Parathyroid adenoma (tissue), 2 donors: Measurements from ENCODE around the gene HS6ST2.

Source experiments
- H2AFZ ChIP-seq: fragments of 300-600 bp; sonication (generic); one replicate; pipeline ENCODE4 v1.7.0; 2017; ENCODE audit warnings: antibody characterized with exemption, mild to moderate bottlenecking
- H3K27ac ChIP-seq: fragments of 300-600 bp; sonication (generic); one replicate; pipeline ENCODE4 v1.7.0; 2017
- H3K27me3 ChIP-seq: fragments of 300-600 bp; sonication (generic); one replicate; pipeline ENCODE4 v1.7.0; 2017; ENCODE audit warnings: low read length; ENCODE audit not compliant: control insufficient read depth, insufficient read depth
- H3K36me3 ChIP-seq: fragments of 300-600 bp; sonication (generic); one replicate; pipeline ENCODE4 v1.7.0; 2017; ENCODE audit warnings: low read length; ENCODE audit not compliant: control insufficient read depth, insufficient read depth
- H3K4me1 ChIP-seq: fragments of 300-600 bp; sonication (generic); one replicate; pipeline ENCODE4 v1.7.0; 2017; ENCODE audit warnings: control low read depth
- H3K4me2 ChIP-seq: fragments of 300-600 bp; sonication (generic); one replicate; pipeline ENCODE4 v1.7.0; 2017; ENCODE audit warnings: low read length
- H3K4me3 ChIP-seq: fragments of 300-600 bp; sonication (generic); one replicate; pipeline ENCODE4 v1.7.0; 2017; ENCODE audit warnings: low read depth, low read length
- H3K79me2 ChIP-seq: fragments of 300-600 bp; sonication (generic); one replicate; pipeline ENCODE4 v1.7.0; 2017; ENCODE audit warnings: control low read depth
- H3K9ac ChIP-seq: fragments of 300-600 bp; sonication (generic); one replicate; pipeline ENCODE4 v1.7.0; 2017; ENCODE audit warnings: mild to moderate bottlenecking
- H3K9me3 ChIP-seq: fragments of 300-600 bp; sonication (generic); one replicate; pipeline ENCODE4 v1.7.0; 2017; ENCODE audit warnings: low read length; ENCODE audit not compliant: control insufficient read depth
- CTCF ChIP-seq: fragments of 300-600 bp; sonication (generic); IDR thresholded peaks from one replicate; pipeline ENCODE4 v1.7.0; 2017; ENCODE audit warnings: antibody characterized with exemption, mild to moderate bottlenecking
- donor health status: primary hyperparathyroidism.

Gene HS6ST2

DNA sequence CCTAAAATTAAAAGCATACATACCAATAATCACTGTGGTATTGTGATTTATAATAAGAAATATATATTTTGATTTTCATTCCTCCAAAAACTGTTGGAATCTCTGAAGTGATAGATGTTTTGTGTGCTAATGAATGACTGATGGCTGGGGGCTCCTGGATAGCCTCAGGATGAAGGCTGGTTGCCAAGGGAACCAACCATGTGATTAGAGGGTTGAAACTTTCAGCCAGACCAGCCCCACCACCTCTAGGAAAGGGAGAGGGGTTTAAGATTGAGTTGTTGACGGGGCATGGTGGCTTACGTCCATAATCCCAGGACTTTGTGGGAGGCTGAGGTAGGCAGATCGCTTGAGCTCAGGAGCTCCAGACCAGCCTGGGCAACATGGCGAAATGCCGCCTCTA lies 34.0 kb downstream of the HS6ST2 start:
- H3K4me1 ChIP-seq, result no peaks in the 10 kb centered on the region
- no peak overlapping the region for H3K4me2 ChIP-seq
- H3K9me3 ChIP-seq, result no peaks in the 10 kb centered on the region
- no peak overlapping the region for H3K4me3 ChIP-seq
- H3K27me3 ChIP-seq, result no peaks in the 10 kb centered on the region
- no peaks in the 10 kb centered on the region for H3K79me2 ChIP-seq
- H2AFZ ChIP-seq, result no peak overlapping the region
- no peak overlapping the region for H3K9ac ChIP-seq
- TF ChIP-seq CTCF, result no peak
- no peak overlapping the region for H3K27ac ChIP-seq
- no peaks in the 10 kb centered on the region for H3K36me3 ChIP-seq

GRCh38 chrX:132918523-132918922 lies 39.9 kb downstream of the HS6ST2 start:
- Histone ChIP-seq H3K27ac (no peak overlapping the region), H3K27me3 (no peaks in the 10 kb centered on the region)
- no peak for TF ChIP-seq CTCF

DNA sequence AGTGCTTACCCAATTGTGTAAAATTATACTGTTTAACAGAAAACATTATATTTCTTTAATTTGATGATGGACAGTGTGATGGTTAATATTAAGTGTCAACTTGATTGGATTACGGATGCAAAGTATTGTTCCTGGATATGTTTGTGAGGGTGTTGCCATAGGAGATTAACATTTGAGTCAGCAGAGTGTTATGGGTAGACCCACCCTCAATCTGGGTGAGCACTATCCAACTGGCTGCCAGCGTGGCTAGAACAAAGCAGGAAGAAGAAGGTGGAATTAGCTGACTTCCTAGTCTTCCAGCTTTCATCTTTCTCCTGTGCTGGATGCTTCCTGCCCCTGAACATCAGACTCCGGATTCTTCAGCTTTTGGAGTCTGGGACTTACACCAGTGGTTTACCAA lies 42.1 kb downstream of the HS6ST2 start:
- Histone ChIP-seq H2AFZ (no peak overlapping the region), H3K4me1 (no peaks in the 10 kb centered on the region), H3K79me2 (no peaks in the 10 kb centered on the region), H3K4me2 (no peak overlapping the region), H3K27ac (no peak overlapping the region), H3K9ac (no peak overlapping the region), H3K9me3 (no peaks in the 10 kb centered on the region), H3K36me3 (no peaks in the 10 kb centered on the region), H3K4me3 (no peak overlapping the region), H3K27me3 (no peaks in the 10 kb centered on the region)
- no peak for TF ChIP-seq CTCF

More at GRCh38 chrX:132918523-132918922, 39.9 kb downstream of the HS6ST2 start:
- Histone ChIP-seq H3K4me3 (no peak overlapping the region), H3K9me3 (no peaks in the 10 kb centered on the region), H3K79me2 (no peaks in the 10 kb centered on the region), H3K4me1 (no peaks in the 10 kb centered on the region), H3K4me2 (no peak overlapping the region), H3K9ac (no peak overlapping the region), H2AFZ (no peak overlapping the region), H3K36me3 (no peaks in the 10 kb centered on the region)

DNA sequence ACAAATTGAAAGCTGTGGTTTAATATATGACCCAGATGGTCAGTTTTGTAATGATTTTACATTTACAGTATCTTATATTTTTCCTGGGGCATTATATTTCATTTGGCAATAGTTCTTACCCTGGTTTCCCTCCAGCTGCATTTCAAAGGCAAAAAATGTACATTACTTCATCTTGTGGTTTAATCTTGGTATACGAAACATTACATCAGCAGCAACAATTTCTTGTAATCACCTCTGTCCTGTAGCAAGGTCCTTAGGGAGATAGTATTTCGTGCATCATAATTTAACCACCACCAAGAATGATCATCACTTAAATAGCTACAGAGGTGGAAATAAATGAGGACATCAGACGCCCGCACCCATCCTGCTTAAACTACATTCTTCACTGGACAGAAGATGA lies 48.8 kb downstream of the HS6ST2 start:
- Histone ChIP-seq H3K27ac (no peak overlapping the region), H3K4me1 (no peaks in the 10 kb centered on the region), H3K79me2 (no peaks in the 10 kb centered on the region), H3K4me3 (no peak overlapping the region), H3K9me3 (no peaks in the 10 kb centered on the region), H3K27me3 (no peaks in the 10 kb centered on the region), H3K9ac (no peak overlapping the region), H3K36me3 (no peaks in the 10 kb centered on the region), H3K4me2 (no peak overlapping the region), H2AFZ (no peak overlapping the region)
- no peak for TF ChIP-seq CTCF

DNA sequence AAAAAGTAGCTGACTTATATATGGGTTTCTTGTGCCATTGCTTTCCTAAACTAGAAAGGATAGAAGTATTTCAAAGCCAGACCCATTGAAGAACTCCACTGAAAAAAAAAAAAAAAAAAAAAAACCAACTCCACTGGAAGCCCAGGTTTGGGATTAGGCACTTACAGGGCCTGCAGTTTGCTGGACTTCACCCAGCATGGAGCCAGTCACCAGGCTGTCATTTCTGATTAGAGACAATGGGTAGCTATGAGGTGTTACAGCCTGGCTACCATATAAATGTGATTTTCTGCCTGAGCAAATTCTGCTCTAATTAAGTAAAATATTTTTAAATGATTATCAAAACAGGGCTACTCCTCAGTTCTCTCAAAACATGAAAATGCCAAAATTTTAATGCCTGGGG lies 49.5 kb downstream of the HS6ST2 start:
- no peaks in the 10 kb centered on the region for H3K4me1 ChIP-seq
- no peaks in the 10 kb centered on the region for H3K9me3 ChIP-seq
- no peaks in the 10 kb centered on the region for H3K79me2 ChIP-seq
- no peak for TF ChIP-seq CTCF
- no peaks in the 10 kb centered on the region for H3K36me3 ChIP-seq
- H3K27me3 ChIP-seq, result no peaks in the 10 kb centered on the region
- H3K4me2 ChIP-seq, result no peak overlapping the region
- no peak overlapping the region for H3K9ac ChIP-seq
- no peak overlapping the region for H3K27ac ChIP-seq
- no peak overlapping the region for H2AFZ ChIP-seq
- no peak overlapping the region for H3K4me3 ChIP-seq
